Peyer's patch (tissue), 4 donors: ENCODE results near the gene KRTAP10-6. TPM values are rescaled to one million over a fixed set of nuclear protein-coding genes. Genes with fewer than 3 reads are reported as not detected.
"Not testable (repeated sequence)": the region's sequence is repeated elsewhere in the genome, so short reads cannot be mapped to it uniquely, and the experiment has no call there.

ENCODE experiments used
- DNase-seq, 3 donors: peaks; one replicate each; pipeline ENCODE4 v3.0.0-alpha.2; 2017 to 2019
- H3K27ac ChIP-seq, 4 donors: fragments of 200-600 bp; sonication (generic); one replicate each; pipeline ENCODE4 v1.5.1; 2016 to 2019
- H3K27me3 ChIP-seq, 2 donors: fragments of 200-600 bp; sonication (generic); one replicate each; pipeline ENCODE4 v1.5.1; 2019
- H3K36me3 ChIP-seq, 3 donors: fragments of 200-600 bp; sonication (generic); one replicate each; pipeline ENCODE4 v1.5.1; 2016 to 2019
- H3K4me1 ChIP-seq, 4 donors: fragments of 200-600 bp; sonication (generic); one replicate each; pipeline ENCODE4 v1.5.1; 2016 to 2019
- H3K4me3 ChIP-seq, 4 donors: fragments of 200-600 bp; sonication (generic); 1 replicate in 3 of 4; 2 replicates in 1 of 4; pipeline ENCODE4 v1.5.1; 2016 to 2019; ENCODE audit warnings: mild to moderate bottlenecking in 1 of 4
- H3K9me3 ChIP-seq, 4 donors: fragments of 200-600 bp; sonication (generic); one replicate each; pipeline ENCODE4 v1.5.1; 2016 to 2019; ENCODE audit warnings: mild to moderate bottlenecking in 1 of 4
- POLR2A ChIP-seq, 2 donors: fragments of 450-650 bp; IDR thresholded peaks; one replicate each; pipeline ENCODE4 v1.5.1; 2017; ENCODE audit warnings: antibody characterized with exemption in 2 of 2, mild to moderate bottlenecking in 2 of 2, moderate library complexity in 2 of 2
- total RNA-seq, 4 donors: library from RNA; depleted of rRNA; stranded (reverse); fragments of >200 nt; gene quantifications; one replicate each; pipeline ENCODE4 v1.1.0, GENCODE V29; 2016
- TF ChIP-seq, protein P1 (sequence below), 6 experiments: fragments of 450-650 bp in 4 of 6; fragments of 200-600 bp in 2 of 6; sonication (generic) in 1 of 6; IDR thresholded peaks; one replicate each; pipeline ENCODE4 v1.5.1; 2017 to 2019; ENCODE audit warnings: antibody characterized with exemption in 6 of 6, mild to moderate bottlenecking in 3 of 6, moderate library complexity in 1 of 6

KRTAP10-6 gene
- total RNA-seq, 4 donors from 2014 or later = not detected

DNA sequence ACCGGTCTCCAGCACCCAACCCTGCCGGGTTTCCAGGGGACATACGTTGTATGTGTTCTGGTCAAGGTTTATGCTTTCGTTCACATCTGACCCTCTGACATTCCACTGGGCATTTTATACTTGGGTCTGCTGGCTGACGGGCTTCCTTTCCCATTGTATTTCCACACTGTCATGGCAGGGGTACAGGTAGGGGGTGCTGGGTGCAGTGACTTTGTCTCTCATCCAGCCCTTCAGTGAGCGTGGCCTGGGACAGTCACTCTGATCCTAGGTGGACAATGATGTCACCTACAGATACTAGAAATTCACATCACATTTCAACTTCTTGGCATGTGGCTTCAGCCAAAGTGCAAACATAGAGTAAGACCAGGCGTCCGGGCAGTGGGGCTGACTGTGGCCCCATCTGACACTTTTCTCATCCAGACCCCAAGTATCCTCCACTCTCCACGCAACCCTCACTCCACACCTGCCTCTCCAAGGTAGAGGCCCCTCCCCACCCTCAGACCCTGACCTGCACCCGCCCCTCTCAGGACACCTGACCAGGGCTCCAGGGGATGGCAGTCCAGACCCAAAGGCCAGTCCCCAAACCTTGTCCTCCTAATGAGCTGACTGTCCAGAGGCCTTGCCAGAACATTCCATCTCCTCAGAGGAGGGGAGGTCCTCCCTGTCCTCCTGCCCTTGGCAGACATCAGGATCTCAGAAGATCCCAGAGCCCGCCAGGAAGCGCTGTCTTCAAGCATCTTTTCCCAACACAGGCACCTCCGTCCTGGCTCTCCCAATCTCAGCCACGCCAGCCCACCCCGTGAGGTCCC lies 44.1 kb upstream of the KRTAP10-6 start:
- no peaks in the 10 kb centered on the region for H3K27me3 ChIP-seq
- H3K9me3 ChIP-seq = peaks cover 0 to 10% (median 0%) of the 10 kb centered on the region in 4 donors
- H3K4me1 ChIP-seq = no peaks in the 10 kb centered on the region
- H3K36me3 ChIP-seq = no peaks in the 10 kb centered on the region
- no peak overlapping the region for H3K27ac ChIP-seq
- no peak overlapping the region for H3K4me3 ChIP-seq
- DNase-seq = peak in 1 of 3 donors; percentile 12
- TF ChIP-seq, protein P1, sequence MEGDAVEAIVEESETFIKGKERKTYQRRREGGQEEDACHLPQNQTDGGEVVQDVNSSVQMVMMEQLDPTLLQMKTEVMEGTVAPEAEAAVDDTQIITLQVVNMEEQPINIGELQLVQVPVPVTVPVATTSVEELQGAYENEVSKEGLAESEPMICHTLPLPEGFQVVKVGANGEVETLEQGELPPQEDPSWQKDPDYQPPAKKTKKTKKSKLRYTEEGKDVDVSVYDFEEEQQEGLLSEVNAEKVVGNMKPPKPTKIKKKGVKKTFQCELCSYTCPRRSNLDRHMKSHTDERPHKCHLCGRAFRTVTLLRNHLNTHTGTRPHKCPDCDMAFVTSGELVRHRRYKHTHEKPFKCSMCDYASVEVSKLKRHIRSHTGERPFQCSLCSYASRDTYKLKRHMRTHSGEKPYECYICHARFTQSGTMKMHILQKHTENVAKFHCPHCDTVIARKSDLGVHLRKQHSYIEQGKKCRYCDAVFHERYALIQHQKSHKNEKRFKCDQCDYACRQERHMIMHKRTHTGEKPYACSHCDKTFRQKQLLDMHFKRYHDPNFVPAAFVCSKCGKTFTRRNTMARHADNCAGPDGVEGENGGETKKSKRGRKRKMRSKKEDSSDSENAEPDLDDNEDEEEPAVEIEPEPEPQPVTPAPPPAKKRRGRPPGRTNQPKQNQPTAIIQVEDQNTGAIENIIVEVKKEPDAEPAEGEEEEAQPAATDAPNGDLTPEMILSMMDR (IDR thresholded peaks at IDR 0.05) = no peak
- TF ChIP-seq POLR2A (IDR thresholded peaks at IDR 0.05) = no peak

DNA sequence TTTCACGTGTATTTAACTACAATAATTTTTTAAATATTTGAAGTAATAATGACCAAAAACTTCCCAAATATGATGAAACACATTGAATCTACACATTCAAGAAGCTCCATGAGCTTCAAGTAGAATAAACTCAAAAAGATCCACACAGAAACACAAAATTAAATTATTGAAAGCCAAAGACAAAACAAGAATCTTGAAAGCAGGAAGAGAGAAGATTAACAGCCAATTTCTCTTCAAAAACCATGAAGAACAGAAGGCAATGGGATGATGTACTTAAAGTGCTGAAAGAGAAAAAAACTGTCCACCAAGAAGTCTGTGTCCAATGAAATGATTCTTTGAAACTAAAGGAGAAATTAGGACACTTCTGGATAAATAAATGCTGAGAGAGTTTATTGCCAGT lies 39.8 kb upstream of the KRTAP10-6 start:
- Histone ChIP-seq H3K27ac (no peak overlapping the region), H3K9me3 (peaks cover 0 to 15% (median 3%) of the 10 kb centered on the region in 4 donors), H3K36me3 (no peaks in the 10 kb centered on the region), H3K27me3 (no peaks in the 10 kb centered on the region), H3K4me3 (no peak overlapping the region), H3K4me1 (no peaks in the 10 kb centered on the region)
- DNase-seq = no peak
- TF ChIP-seq, protein P1 (IDR thresholded peaks at IDR 0.05) = no peak
- no peak for TF ChIP-seq POLR2A (IDR thresholded peaks at IDR 0.05)

DNA sequence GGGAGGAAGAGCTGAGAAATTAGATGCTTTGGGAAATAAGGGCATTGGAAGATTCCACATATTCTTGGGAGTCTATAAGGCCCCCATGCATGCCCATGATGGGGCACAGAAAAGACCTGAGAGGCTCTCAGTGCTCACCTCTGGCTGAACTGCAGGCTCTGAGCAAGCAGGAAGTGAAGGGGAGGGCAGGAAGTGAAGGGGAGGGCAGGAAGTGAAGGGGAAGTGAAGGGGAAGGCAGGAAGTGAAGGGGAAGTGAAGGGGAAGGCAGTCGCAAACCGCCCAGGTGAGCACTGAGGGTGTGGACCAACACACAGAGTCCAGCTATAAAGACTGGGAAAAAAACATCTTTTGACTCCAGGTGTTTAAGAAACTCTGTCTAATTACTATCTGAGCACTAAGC lies 38.1 kb upstream of the KRTAP10-6 start:
- H3K4me3 ChIP-seq = no peak overlapping the region

DNA sequence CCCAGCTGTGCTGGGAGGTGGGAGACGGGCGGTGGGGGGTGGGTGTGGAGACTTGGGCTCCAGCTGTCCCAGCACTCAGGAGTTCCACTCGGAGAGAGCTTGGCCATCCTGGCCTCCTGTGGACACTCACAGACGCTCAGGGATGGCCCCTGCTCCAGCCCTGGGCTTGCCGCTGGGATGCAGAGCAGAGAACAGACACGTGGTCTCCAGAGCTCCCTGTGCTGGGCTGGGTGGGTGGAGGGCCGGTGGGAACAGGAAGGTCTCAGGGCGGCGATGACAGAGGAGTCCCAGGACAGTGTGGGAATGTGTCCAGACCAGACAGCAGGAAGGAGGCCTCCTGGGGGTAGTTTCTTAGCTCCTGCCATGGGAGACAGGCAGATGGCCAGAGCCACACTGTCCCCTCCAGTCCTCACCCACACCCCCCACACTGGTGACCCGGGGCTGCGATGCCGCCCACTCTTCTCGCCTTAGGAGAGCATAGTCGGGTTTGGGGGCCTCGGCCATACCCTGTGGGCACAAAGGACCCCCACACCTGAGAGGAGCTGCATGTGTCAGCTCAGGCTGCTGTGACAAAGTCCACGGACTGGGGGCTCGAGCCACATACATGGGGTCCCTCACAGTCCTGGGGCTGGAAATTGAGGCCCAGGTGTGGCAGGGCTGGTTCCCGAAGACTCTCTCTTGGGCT lies 36.5 kb upstream of the KRTAP10-6 start:
- Histone ChIP-seq H3K36me3 (no peaks in the 10 kb centered on the region), H3K4me3 (no peak overlapping the region), H3K9me3 (peaks cover 0 to 15% (median 3%) of the 10 kb centered on the region in 4 donors), H3K27me3 (no peaks in the 10 kb centered on the region), H3K4me1 (no peaks in the 10 kb centered on the region), H3K27ac (no peak overlapping the region)
- no peak for DNase-seq
- TF ChIP-seq, protein P1 (IDR thresholded peaks at IDR 0.05) = no peak
- TF ChIP-seq POLR2A (IDR thresholded peaks at IDR 0.05) = no peak

More for the DNA sequence above, 38.1 kb upstream of the KRTAP10-6 start:
- no peak overlapping the region for H3K27ac ChIP-seq
- H3K27me3 ChIP-seq = no peaks in the 10 kb centered on the region
- TF ChIP-seq, protein P1 (IDR thresholded peaks at IDR 0.05) = no peak
- no peak for TF ChIP-seq POLR2A (IDR thresholded peaks at IDR 0.05)
- H3K9me3 ChIP-seq = peaks cover 0 to 15% (median 3%) of the 10 kb centered on the region in 4 donors
- no peaks in the 10 kb centered on the region for H3K4me1 ChIP-seq
- DNase-seq = no peak
- H3K36me3 ChIP-seq = no peaks in the 10 kb centered on the region

DNA sequence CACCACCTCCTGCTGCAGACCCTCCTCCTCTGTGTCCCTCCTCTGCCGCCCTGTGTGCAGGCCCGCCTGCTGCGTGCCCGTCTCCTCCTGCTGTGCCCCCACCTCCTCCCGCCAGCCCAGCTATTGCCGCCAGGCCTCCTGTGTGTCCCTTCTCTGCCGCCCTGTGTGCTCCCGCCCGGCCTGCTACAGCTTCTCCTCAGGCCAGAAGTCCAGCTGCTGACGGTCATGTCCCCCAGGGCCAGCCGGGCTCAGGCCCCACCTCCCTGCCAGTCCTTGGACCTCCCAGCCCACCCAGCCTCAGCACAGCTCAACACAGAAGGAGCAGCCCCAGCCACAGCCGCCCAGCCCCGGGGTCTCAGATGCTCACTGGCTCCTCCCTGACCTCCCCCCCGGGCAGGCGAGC lies 35.5 kb upstream of the KRTAP10-6 start:
- DNase-seq, H3K36me3 ChIP-seq, H3K27me3 ChIP-seq, H3K4me1 ChIP-seq, H3K4me3 ChIP-seq, H3K27ac ChIP-seq: not testable (repeated sequence)
- peaks cover 0 to 19% (median 3%) of the 10 kb centered on the region in 4 donors for H3K9me3 ChIP-seq

DNA sequence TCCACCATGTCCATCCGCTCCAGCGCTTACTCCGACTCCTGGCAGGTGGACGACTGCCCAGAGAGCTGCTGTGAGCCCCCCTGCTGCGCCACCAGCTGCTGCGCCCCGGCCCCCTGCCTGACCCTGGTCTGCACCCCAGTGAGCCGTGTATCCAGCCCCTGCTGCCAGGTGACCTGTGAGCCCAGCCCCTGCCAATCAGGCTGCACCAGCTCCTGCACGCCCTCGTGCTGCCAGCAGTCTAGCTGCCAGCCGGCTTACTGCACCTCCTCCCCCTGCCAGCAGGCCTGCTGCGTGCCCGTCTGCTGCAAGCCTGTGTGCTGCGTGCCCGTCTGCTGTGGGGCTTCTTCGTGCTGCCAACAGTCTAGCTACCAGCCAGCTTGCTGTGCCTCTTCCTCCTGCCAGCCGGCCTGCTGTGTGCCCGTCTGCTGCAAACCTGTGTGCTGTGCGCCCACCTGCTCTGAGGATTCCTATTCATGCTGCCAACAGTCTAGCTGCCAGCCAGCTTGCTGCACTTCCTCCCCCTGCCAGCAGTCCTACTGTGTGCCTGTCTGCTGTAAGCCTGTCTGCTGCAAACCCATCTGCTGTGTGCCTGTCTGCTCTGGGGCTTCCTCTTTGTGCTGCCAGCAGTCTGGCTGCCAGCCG lies 35.0 kb upstream of the KRTAP10-6 start:
- not testable (repeated sequence) for H3K4me3 ChIP-seq, H3K27me3 ChIP-seq, H3K27ac ChIP-seq, H3K36me3 ChIP-seq, DNase-seq, H3K4me1 ChIP-seq
- peaks cover 0 to 20% (median 3%) of the 10 kb centered on the region in 4 donors for H3K9me3 ChIP-seq
